Uterus (tissue), 2 donors: ENCODE results near the gene PHF2.

Source experiments
- POLR2A ChIP-seq, 2 donors: fragments of 450-650 bp; IDR thresholded peaks; one replicate each; pipeline ENCODE4 v1.6.1; 2016; ENCODE audit warnings: antibody characterized with exemption in 2 of 2, mild to moderate bottlenecking in 1 of 2, moderate library complexity in 1 of 2
- TF ChIP-seq, protein P1 (sequence below), 4 experiments: fragments of 200-600 bp in 2 of 4; fragments of 450-650 bp in 2 of 4; sonication (generic) in 2 of 4; IDR thresholded peaks; one replicate each; pipeline ENCODE4 v1.5.1; 2016 to 2019; ENCODE audit warnings: antibody characterized with exemption in 4 of 4, mild to moderate bottlenecking in 2 of 4, moderate library complexity in 1 of 4

GRCh38 chr9:93612796-93613154 is 36.4 kb downstream of the PHF2 start:
- TF ChIP-seq, protein P1, sequence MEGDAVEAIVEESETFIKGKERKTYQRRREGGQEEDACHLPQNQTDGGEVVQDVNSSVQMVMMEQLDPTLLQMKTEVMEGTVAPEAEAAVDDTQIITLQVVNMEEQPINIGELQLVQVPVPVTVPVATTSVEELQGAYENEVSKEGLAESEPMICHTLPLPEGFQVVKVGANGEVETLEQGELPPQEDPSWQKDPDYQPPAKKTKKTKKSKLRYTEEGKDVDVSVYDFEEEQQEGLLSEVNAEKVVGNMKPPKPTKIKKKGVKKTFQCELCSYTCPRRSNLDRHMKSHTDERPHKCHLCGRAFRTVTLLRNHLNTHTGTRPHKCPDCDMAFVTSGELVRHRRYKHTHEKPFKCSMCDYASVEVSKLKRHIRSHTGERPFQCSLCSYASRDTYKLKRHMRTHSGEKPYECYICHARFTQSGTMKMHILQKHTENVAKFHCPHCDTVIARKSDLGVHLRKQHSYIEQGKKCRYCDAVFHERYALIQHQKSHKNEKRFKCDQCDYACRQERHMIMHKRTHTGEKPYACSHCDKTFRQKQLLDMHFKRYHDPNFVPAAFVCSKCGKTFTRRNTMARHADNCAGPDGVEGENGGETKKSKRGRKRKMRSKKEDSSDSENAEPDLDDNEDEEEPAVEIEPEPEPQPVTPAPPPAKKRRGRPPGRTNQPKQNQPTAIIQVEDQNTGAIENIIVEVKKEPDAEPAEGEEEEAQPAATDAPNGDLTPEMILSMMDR (IDR thresholded peaks at IDR 0.05) = no peak
- no peak for TF ChIP-seq POLR2A (IDR thresholded peaks at IDR 0.05)
